ENCODE results near the gene GAB2.

Gene GAB2

DNA sequence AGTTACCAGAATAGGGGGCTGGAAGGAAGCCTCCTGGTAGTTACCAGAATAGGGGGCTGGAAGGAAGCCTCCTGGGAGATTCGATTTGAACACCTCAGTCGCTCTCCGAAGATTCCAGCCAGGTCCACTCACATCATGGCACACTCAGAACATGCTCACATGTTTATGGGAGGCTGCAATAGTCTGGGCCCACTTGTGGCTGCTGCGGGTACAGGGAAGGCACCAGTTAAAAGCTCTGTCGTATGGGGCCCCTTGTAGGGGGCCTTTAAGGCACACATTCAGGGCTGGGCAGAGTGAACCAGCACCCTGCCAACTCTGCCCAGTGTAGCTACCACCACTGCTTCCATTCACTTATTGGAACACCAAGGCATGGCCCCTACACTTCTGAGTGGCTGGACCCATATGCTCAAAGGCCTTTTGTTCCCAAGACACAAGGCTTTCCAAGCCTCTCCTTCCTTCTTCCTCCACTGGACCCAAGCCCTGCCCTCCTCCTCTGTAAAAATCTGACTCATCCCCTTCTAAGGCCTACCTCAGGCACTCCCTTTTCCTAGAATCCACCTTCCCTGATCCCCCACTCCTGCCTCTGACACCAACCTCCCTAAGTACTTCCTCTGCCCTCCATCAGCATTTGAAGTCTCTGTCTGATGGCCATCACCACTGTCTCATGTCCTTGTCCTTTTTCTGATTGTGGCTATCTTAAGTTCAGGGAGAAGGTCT lies 200.9 kb downstream of the GAB2 start:
- Histone ChIP-seq H3K36me3 (ENCODE audit: insufficient read depth, low read length) (no peaks in the 10 kb centered on the region), H3K9ac (ENCODE audit: insufficient read length) (no peak overlapping the region), H3K4me3 (no peak overlapping the region), H3K27ac (no peak overlapping the region), H3K9me3 (ENCODE audit: low read depth, low read length) (no peaks in the 10 kb centered on the region)
- no peak for TF ChIP-seq EZH2 (IDR thresholded peaks at IDR 0.05)
- no peak for TF ChIP-seq POLR2AphosphoS5 (IDR thresholded peaks at IDR 0.05; ENCODE audit: borderline replicate concordance, low read depth, low read length)
- TF ChIP-seq FOXP2 (optimal IDR thresholded peaks at IDR 0.05; ENCODE audit: control extremely low read depth, extremely low read length, insufficient read depth): no peak
- no peak for DNase-seq (ENCODE audit: low read depth, low spot score)

GRCh38 chr11:78216021-78216420 lies 201.6 kb downstream of the GAB2 start:
- H3K9me3 ChIP-seq (ENCODE audit: low read depth, low read length): no peaks in the 10 kb centered on the region
- no peak overlapping the region for H3K9ac ChIP-seq (ENCODE audit: insufficient read length)
- no peak for DNase-seq (ENCODE audit: low read depth, low spot score)
- no peaks in the 10 kb centered on the region for H3K36me3 ChIP-seq (ENCODE audit: insufficient read depth, low read length)
- TF ChIP-seq POLR2AphosphoS5 (IDR thresholded peaks at IDR 0.05; ENCODE audit: borderline replicate concordance, low read depth, low read length) (no peak), FOXP2 (optimal IDR thresholded peaks at IDR 0.05; ENCODE audit: control extremely low read depth, extremely low read length, insufficient read depth) (no peak), EZH2 (IDR thresholded peaks at IDR 0.05) (no peak)
- no peak overlapping the region for H3K27ac ChIP-seq
- H3K4me3 ChIP-seq: no peak overlapping the region

DNA sequence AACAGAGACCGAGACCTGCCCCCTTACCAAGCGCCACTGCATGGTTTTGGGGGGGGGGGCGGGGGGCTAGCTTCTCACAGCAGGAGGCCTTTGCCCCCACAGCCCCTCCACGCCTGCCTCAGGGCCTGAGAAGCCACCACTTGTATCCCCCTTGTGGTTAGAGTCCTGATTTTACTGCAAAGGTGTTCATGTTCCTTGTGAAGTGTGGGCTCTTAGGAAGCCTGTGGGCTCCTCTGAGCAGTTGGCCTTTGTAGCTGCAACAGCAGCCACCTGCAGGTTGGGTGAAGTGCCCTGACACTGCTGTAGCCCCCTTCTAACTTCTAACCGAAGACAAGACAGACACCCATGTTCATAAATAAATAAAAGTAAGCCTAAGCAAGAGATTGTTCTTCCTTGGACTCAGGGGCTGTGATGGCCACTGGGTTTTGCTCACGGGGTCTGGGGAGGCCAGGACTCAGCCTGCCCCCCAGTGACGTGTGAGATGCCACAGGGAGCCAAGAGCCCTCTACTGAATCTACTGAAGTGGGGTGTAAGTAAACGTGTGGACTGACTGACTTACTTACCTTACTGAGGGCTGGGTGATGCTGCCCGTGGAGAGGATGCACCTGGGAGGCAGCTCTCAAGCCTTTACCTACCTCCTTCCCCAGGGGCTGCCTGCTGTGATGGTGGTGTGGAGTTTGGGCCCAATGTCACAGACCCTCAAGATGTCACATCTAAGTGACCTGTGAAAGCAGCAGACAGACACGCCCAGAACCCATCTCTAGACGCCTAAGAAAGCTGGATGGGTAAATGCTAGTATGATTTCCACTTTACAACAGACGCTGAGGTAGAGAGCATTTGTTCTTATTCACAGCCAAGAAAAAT lies 203.1 kb downstream of the GAB2 start:
- no peaks in the 10 kb centered on the region for H3K36me3 ChIP-seq (ENCODE audit: insufficient read depth, low read length)
- TF ChIP-seq FOXP2 (optimal IDR thresholded peaks at IDR 0.05; ENCODE audit: control extremely low read depth, extremely low read length, insufficient read depth): no peak
- TF ChIP-seq POLR2AphosphoS5 (IDR thresholded peaks at IDR 0.05; ENCODE audit: borderline replicate concordance, low read depth, low read length): no peak
- TF ChIP-seq EZH2 (IDR thresholded peaks at IDR 0.05): no peak
- H3K9me3 ChIP-seq (ENCODE audit: low read depth, low read length): no peaks in the 10 kb centered on the region
- DNase-seq (ENCODE audit: low read depth, low spot score): no peak
- no peak overlapping the region for H3K9ac ChIP-seq (ENCODE audit: insufficient read length)
- no peak overlapping the region for H3K4me3 ChIP-seq
- no peak overlapping the region for H3K27ac ChIP-seq

GRCh38 chr11:78213526-78214330 lies 203.9 kb downstream of the GAB2 start:
- Histone ChIP-seq H3K9ac (ENCODE audit: insufficient read length) (no peak overlapping the region), H3K36me3 (ENCODE audit: insufficient read depth, low read length) (no peaks in the 10 kb centered on the region), H3K9me3 (ENCODE audit: low read depth, low read length) (no peaks in the 10 kb centered on the region), H3K27ac (no peak overlapping the region), H3K4me3 (no peak overlapping the region)
- TF ChIP-seq FOXP2 (optimal IDR thresholded peaks at IDR 0.05; ENCODE audit: control extremely low read depth, extremely low read length, insufficient read depth) (no peak), POLR2AphosphoS5 (IDR thresholded peaks at IDR 0.05; ENCODE audit: borderline replicate concordance, low read depth, low read length) (no peak), EZH2 (IDR thresholded peaks at IDR 0.05) (no peak)
- no peak for DNase-seq (ENCODE audit: low read depth, low spot score)

GRCh38 chr11:78212586-78213371 lies 204.8 kb downstream of the GAB2 start:
- Histone ChIP-seq H3K9me3 (ENCODE audit: low read depth, low read length) (no peaks in the 10 kb centered on the region), H3K4me3 (no peak overlapping the region), H3K9ac (ENCODE audit: insufficient read length) (no peak overlapping the region), H3K36me3 (ENCODE audit: insufficient read depth, low read length) (no peaks in the 10 kb centered on the region), H3K27ac (no peak overlapping the region)
- DNase-seq (ENCODE audit: low read depth, low spot score): no peak
- TF ChIP-seq POLR2AphosphoS5 (IDR thresholded peaks at IDR 0.05; ENCODE audit: borderline replicate concordance, low read depth, low read length) (no peak), EZH2 (IDR thresholded peaks at IDR 0.05) (no peak), FOXP2 (optimal IDR thresholded peaks at IDR 0.05; ENCODE audit: control extremely low read depth, extremely low read length, insufficient read depth) (no peak)

GRCh38 chr11:78211565-78211964 lies 206.1 kb downstream of the GAB2 start:
- H3K9ac ChIP-seq (ENCODE audit: insufficient read length): no peak overlapping the region
- TF ChIP-seq POLR2AphosphoS5 (IDR thresholded peaks at IDR 0.05; ENCODE audit: borderline replicate concordance, low read depth, low read length): no peak
- H3K27ac ChIP-seq: no peak overlapping the region
- no peaks in the 10 kb centered on the region for H3K9me3 ChIP-seq (ENCODE audit: low read depth, low read length)
- H3K4me3 ChIP-seq: no peak overlapping the region
- no peaks in the 10 kb centered on the region for H3K36me3 ChIP-seq (ENCODE audit: insufficient read depth, low read length)
- no peak for DNase-seq (ENCODE audit: low read depth, low spot score)

- no peak overlapping the region for H3K27ac ChIP-seq
- no peaks in the 10 kb centered on the region for H3K36me3 ChIP-seq (ENCODE audit: insufficient read depth, low read length)
- H3K4me3 ChIP-seq: no peak overlapping the region
- H3K9ac ChIP-seq (ENCODE audit: insufficient read length): no peak overlapping the region
- TF ChIP-seq POLR2AphosphoS5 (IDR thresholded peaks at IDR 0.05; ENCODE audit: borderline replicate concordance, low read depth, low read length) (no peak), FOXP2 (optimal IDR thresholded peaks at IDR 0.05; ENCODE audit: control extremely low read depth, extremely low read length, insufficient read depth) (no peak), EZH2 (IDR thresholded peaks at IDR 0.05) (no peak)
- DNase-seq (ENCODE audit: low read depth, low spot score): no peak
- H3K9me3 ChIP-seq (ENCODE audit: low read depth, low read length): no peaks in the 10 kb centered on the region
Measured at GRCh38 chr11:78210000-78210608, 207.5 kb downstream of the GAB2 start.

Data from SK-N-MC (cell line).